ENCODE results near the gene FAM98A. TPM values are rescaled to one million over a fixed set of nuclear protein-coding genes. Genes with fewer than 3 reads are reported as not detected.

Gene FAM98A
- total RNA-seq, 1 experiment from 2014 or later, result 70.9 TPM

GRCh38 chr2:33602201-33602830 is 3.2 kb upstream of the FAM98A start:
- WGBS (ENCODE audit: extremely low coverage, insufficient read length, low lambda C conversion rate), result no CpG with 5 or more reads among the region's 6 CpGs
- Mint-ChIP-seq H3K4me1 (peaks cover 55 to 60% of the 10 kb centered on the region in 2 experiments), H3K36me3 (ENCODE audit: insufficient read depth in 1 of 3, low read depth in 3 of 3) (peaks cover 2 to 15% (median 5%) of the 10 kb centered on the region in 3 experiments; a peak in 4 of 7 replicates), H3K27me3 (ENCODE audit: low read depth) (no peaks in the 10 kb centered on the region), H3K27ac (peak overlapping the region in 2 of 3 experiments; percentile 66 to 68; a peak in 5 of 7 replicates), H3K9me3 (no peaks in the 10 kb centered on the region; a peak in 1 of 5 replicates), H3K4me3 (peak overlapping the region in 1 of 2 experiments; percentile 25; a peak in 1 of 5 replicates)
- Histone ChIP-seq H2AK5ac (ENCODE audit: insufficient read length, low read length) (no peak overlapping the region), H3K56ac (ENCODE audit: insufficient read length, low read depth, low read length) (no peak overlapping the region), H2BK12ac (ENCODE audit: insufficient read length, low read depth, low read length) (no peak overlapping the region), H4K20me1 (ENCODE audit: control insufficient read depth, insufficient read depth, insufficient read length) (no peaks in the 10 kb centered on the region), H3K14ac (ENCODE audit: insufficient read depth, low read length) (no peak overlapping the region), H3K9ac (ENCODE audit: extremely low read depth, insufficient read length, low read length) (no peak overlapping the region), H3K9me3 (ENCODE audit: control insufficient read depth, low read depth, low read length) (no peaks in the 10 kb centered on the region), H2BK120ac (ENCODE audit: low read depth, low read length, poor library complexity, severe bottlenecking) (no peak overlapping the region), H2BK15ac (ENCODE audit: low read depth, low read length) (no peak overlapping the region), H3K4me1 (ENCODE audit: insufficient read depth, low read length) (peaks cover 3% of the 10 kb centered on the region; the same call in 1 of the 2 replicates), H4K91ac (ENCODE audit: insufficient read length, low read depth, low read length) (no peak overlapping the region), H3K23me2 (ENCODE audit: insufficient read length, low read depth, low read length, poor library complexity, severe bottlenecking) (peaks cover 11% of the 10 kb centered on the region), H3K4ac (ENCODE audit: low read depth, low read length) (no peak overlapping the region), H3K27me3 (ENCODE audit: insufficient read depth, low read length) (no peaks in the 10 kb centered on the region), H3K23ac (ENCODE audit: insufficient read length, low read depth, low read length) (no peak overlapping the region), H3K27ac (ENCODE audit: insufficient read length, low read depth, low read length) (no peak overlapping the region), H4K8ac (replicated peaks; ENCODE audit: insufficient read length, low read depth, low read length) (no peak overlapping the region), H2BK20ac (ENCODE audit: low read depth, low read length, poor library complexity, severe bottlenecking) (no peak overlapping the region), H4K5ac (ENCODE audit: insufficient read length, low read depth, low read length) (no peak overlapping the region), H3K79me1 (ENCODE audit: insufficient read depth, low read depth, low read length, poor library complexity, severe bottlenecking) (no peaks in the 10 kb centered on the region), H3K4me2 (ENCODE audit: insufficient read depth, insufficient read length, low read length) (no peak overlapping the region), H2AFZ (ENCODE audit: low read length) (no peak overlapping the region), H2BK5ac (ENCODE audit: insufficient read length, low read length) (no peak overlapping the region), H3T11ph (ENCODE audit: low read length) (no peak overlapping the region), H3K79me2 (ENCODE audit: insufficient read depth, low read length) (peaks cover 7% of the 10 kb centered on the region; the same call in 1 of the 2 replicates), H3K18ac (ENCODE audit: insufficient read length, low read depth, low read length) (no peak overlapping the region)
- no peak for TF ChIP-seq CTCF (conservative IDR thresholded peaks at IDR 0.05)
- no peak for DNase-seq
